22Rv1 (cell line): ENCODE results near the gene PLEKHJ1.

Experiments used
- ZFX ChIP-seq: fragments of 450-650 bp; IDR thresholded peaks from 2 replicates; pipeline ENCODE4 v1.6.1; 2017; ENCODE audit warnings: antibody characterized with exemption, borderline replicate concordance
- TF ChIP-seq, protein P1 (sequence below): fragments of 450-650 bp; IDR thresholded peaks from 2 replicates; pipeline ENCODE4 v1.5.1; 2017; ENCODE audit warnings: mild to moderate bottlenecking

DNA sequence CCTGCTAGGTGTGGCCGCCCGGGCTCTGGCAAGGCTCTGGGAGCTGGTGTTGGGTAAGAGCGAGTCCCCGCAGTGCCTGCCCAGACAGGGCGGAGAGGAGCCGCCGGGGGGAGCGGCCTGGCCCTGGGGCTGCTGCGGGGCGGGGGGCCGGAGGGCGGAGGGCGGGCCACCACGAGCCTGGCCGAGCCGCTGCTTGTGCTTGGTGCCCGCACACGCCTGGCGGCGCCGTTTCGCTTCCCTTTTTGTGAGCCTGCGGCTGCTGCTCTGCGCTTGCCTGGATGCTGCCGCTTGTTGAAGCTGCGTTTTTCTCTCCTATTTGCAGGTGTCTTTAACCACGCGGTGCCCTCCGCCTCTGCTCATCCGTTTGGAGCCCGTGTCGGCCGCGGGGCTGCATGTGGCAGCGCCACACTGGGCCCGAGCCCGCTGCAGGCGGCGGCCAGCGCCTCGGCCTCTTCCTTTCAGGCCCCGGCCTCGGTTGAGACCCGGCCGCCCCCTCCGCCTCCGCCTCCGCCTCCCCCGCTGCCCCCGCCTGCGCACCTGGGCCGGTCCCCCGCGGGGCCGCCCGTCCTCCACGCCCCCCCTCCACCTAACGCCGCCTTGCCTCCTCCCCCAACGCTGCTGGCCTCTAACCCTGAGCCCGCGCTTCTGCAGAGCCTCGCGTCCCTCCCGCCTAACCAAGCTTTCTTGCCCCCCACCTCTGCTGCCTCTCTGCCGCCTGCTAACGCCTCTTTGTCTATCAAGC, 8.5 kb downstream of the PLEKHJ1 start:
- TF ChIP-seq, protein P1, sequence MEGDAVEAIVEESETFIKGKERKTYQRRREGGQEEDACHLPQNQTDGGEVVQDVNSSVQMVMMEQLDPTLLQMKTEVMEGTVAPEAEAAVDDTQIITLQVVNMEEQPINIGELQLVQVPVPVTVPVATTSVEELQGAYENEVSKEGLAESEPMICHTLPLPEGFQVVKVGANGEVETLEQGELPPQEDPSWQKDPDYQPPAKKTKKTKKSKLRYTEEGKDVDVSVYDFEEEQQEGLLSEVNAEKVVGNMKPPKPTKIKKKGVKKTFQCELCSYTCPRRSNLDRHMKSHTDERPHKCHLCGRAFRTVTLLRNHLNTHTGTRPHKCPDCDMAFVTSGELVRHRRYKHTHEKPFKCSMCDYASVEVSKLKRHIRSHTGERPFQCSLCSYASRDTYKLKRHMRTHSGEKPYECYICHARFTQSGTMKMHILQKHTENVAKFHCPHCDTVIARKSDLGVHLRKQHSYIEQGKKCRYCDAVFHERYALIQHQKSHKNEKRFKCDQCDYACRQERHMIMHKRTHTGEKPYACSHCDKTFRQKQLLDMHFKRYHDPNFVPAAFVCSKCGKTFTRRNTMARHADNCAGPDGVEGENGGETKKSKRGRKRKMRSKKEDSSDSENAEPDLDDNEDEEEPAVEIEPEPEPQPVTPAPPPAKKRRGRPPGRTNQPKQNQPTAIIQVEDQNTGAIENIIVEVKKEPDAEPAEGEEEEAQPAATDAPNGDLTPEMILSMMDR: no peak
- TF ChIP-seq ZFX: no peak
